Measurements from ENCODE around the gene LHFPL6.

GRCh38 chr13:39637890-39638289 lies 34.9 kb upstream of the LHFPL6 start:
- no peak for TF ChIP-seq POLR2A (IDR thresholded peaks at IDR 0.05)
- TF ChIP-seq, protein P1, sequence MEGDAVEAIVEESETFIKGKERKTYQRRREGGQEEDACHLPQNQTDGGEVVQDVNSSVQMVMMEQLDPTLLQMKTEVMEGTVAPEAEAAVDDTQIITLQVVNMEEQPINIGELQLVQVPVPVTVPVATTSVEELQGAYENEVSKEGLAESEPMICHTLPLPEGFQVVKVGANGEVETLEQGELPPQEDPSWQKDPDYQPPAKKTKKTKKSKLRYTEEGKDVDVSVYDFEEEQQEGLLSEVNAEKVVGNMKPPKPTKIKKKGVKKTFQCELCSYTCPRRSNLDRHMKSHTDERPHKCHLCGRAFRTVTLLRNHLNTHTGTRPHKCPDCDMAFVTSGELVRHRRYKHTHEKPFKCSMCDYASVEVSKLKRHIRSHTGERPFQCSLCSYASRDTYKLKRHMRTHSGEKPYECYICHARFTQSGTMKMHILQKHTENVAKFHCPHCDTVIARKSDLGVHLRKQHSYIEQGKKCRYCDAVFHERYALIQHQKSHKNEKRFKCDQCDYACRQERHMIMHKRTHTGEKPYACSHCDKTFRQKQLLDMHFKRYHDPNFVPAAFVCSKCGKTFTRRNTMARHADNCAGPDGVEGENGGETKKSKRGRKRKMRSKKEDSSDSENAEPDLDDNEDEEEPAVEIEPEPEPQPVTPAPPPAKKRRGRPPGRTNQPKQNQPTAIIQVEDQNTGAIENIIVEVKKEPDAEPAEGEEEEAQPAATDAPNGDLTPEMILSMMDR (IDR thresholded peaks at IDR 0.05) = no peak

Data from esophagus squamous epithelium (tissue), 4 donors.